GM23338 (cell line): Measurements from ENCODE around the gene MOB3C.

ENCODE experiments used
- CREB1 ChIP-seq: fragments of 250-450 bp; sonication (Bioruptor Pico); IDR thresholded peaks from 2 replicates; pipeline ENCODE4 v1.5.0; 2020; ENCODE audit warnings: low read depth, mild to moderate bottlenecking, moderate library complexity
- CTCF ChIP-seq, 2 experiments: fragments of 200-600 bp in 1 of 2; sonication (generic) in 1 of 2; conservative IDR thresholded peaks; 2 replicates each; pipeline versions ENCODE4 v1.5.1 to v1.6.1; 2016 to 2017; ENCODE audit warnings: antibody characterized with exemption in 2 of 2, low read depth in 2 of 2, mild to moderate bottlenecking in 2 of 2, moderate library complexity in 1 of 2
- ETS1 ChIP-seq: IDR thresholded peaks from 2 replicates; pipeline ENCODE4 v1.6.1; 2016; ENCODE audit warnings: antibody characterized with exemption
- EZH2 ChIP-seq: fragments of 200-600 bp; sonication (generic); IDR thresholded peaks from one replicate; pipeline ENCODE4 v1.8.0; 2017; ENCODE audit warnings: antibody characterized with exemption, mild to moderate bottlenecking, low read depth; ENCODE audit not compliant: unreplicated experiment
- EZH2phosphoT487 ChIP-seq: fragments of 200-600 bp; sonication (generic); IDR thresholded peaks from one replicate; pipeline ENCODE4 v1.8.1; 2018; ENCODE audit warnings: antibody characterized with exemption; ENCODE audit not compliant: unreplicated experiment
- NANOG ChIP-seq: IDR thresholded peaks from 2 replicates; pipeline ENCODE4 v1.6.1; 2016; ENCODE audit warnings: antibody characterized with exemption, borderline replicate concordance
- POLR2AphosphoS5 ChIP-seq: IDR thresholded peaks from 2 replicates; pipeline ENCODE4 v1.6.1; 2016; ENCODE audit warnings: antibody characterized with exemption, low read depth
- REST ChIP-seq: IDR thresholded peaks from one replicate; pipeline ENCODE4 v1.6.1; 2018; ENCODE audit warnings: antibody characterized with exemption; ENCODE audit not compliant: unreplicated experiment
- ZNF114 ChIP-seq: fragments of 250-450 bp; sonication (Bioruptor Pico); IDR thresholded peaks from 2 replicates; pipeline ENCODE4 v1.5.0; 2020; ENCODE audit warnings: mild to moderate bottlenecking, moderate library complexity
- ZNF331 ChIP-seq: fragments of 250-450 bp; sonication (Bioruptor Pico); IDR thresholded peaks from 2 replicates; pipeline ENCODE4 v1.5.0; 2020; ENCODE audit warnings: low read depth, mild to moderate bottlenecking, moderate library complexity

- TF ChIP-seq CTCF (conservative IDR thresholded peaks at IDR 0.05; ENCODE audit: low read depth in 2 of 2) (no peak), EZH2phosphoT487 (no peak), REST (no peak), POLR2AphosphoS5 (no peak), ETS1 (no peak), CREB1 (CRISPR knock-in tag) (no peak), EZH2 (no peak), ZNF114 (CRISPR knock-in tag) (no peak), ZNF331 (CRISPR knock-in tag) (no peak), NANOG (no peak)
These were observed 33.6 kb downstream of the MOB3C start for GRCh38 chr1:46582972-46583371.
